ENCODE data around the gene SIGLEC10. TPM values are rescaled to one million over a fixed set of nuclear protein-coding genes. Genes with fewer than 3 reads are reported as not detected.

The SIGLEC10 gene
- total and polyA plus RNA-seq, 2 of the 4 experiments (the other 2 are of a cell fraction), result not detected

- no TSS peak for BruUV-seq (replicated peaks)
- Histone ChIP-seq H3K4ac (ENCODE audit: low read depth, low read length) (peak overlapping the region; percentile 93), H3K9me3 (ENCODE audit: control insufficient read depth, insufficient read depth, low read length) (no peaks in the 10 kb centered on the region), H3K27me3 (ENCODE audit: control insufficient read depth, insufficient read depth, low read length) (no peaks in the 10 kb centered on the region), H4K20me1 (ENCODE audit: insufficient read depth, low read length) (no peaks in the 10 kb centered on the region), H4K5ac (ENCODE audit: low read depth, low read length) (peak overlapping the region; percentile 97), H3K9me1 (ENCODE audit: insufficient read depth, low read length) (no peaks in the 10 kb centered on the region; the same call in 1 of the 2 replicates), H4K8ac (ENCODE audit: low read depth in 2 of 2, low read length in 2 of 2) (peak overlapping the region; percentile 91 to 99), H3K27ac (ENCODE audit: insufficient read depth, low read length) (peak overlapping the region; percentile 71), H3K4me1 (ENCODE audit: control insufficient read depth, insufficient read depth, low read length) (no peaks in the 10 kb centered on the region), H3K4me2 (ENCODE audit: low read depth, low read length) (peak overlapping the region; percentile 94), H2AK5ac (ENCODE audit: low read depth, low read length) (no peak overlapping the region), H2BK20ac (ENCODE audit: low read depth, low read length) (peak overlapping the region; percentile 74), H3K4me3 (ENCODE audit: insufficient read depth, low read depth, low read length) (peak overlapping the region; percentile 56), H3K18ac (ENCODE audit: low read depth, low read length) (peak overlapping the region; percentile 67), H3K56ac (ENCODE audit: extremely low read depth, insufficient read depth, low read length) (peak overlapping the region; percentile 82), H3K79me1 (ENCODE audit: low read depth in 1 of 2, low read length in 2 of 2) (0 out of 4 replicates have a peak, but pooled peaks cover 0 to 6% of the 10 kb centered on the region in 2 experiments), H4K91ac (ENCODE audit: insufficient read depth, low read depth, low read length) (peak overlapping the region; percentile 92), H3K23ac (ENCODE audit: low read depth, low read length) (peak overlapping the region; percentile 73), H2AFZ (replicated peaks; ENCODE audit: low read length, poor library complexity) (peak overlapping the region; percentile 92), H3K36me3 (ENCODE audit: control insufficient read depth, insufficient read depth, low read length) (no peaks in the 10 kb centered on the region), H3K9ac (ENCODE audit: low read depth, low read length) (peak overlapping the region; percentile 86), H2BK15ac (ENCODE audit: low read depth, low read length) (peak overlapping the region; percentile 90; the same call in 2 of the 3 replicates), H2BK120ac (ENCODE audit: low read depth, low read length) (peak overlapping the region; percentile 68; the same call in 1 of the 2 replicates), H2AK9ac (replicated peaks; ENCODE audit: low read depth, low read length, poor library complexity) (no peak overlapping the region), H2BK5ac (ENCODE audit: low read depth, low read length, poor library complexity, severe bottlenecking) (peak overlapping the region; percentile 83), H3K14ac (replicated peaks; ENCODE audit: low read depth, low read length) (peak overlapping the region; percentile 99)
- ChIA-PET CTCF (interaction anchor here (0.6 to 0.7 kb wide), 3 partner anchors 142 to 1779 kb away, joined by 3 read pairs; no protein-coding TSS in a partner anchor), POLR2A (ENCODE audit: unreplicated experiment) (no interaction called here)
- intact Hi-C loops (cut with micrococcal nuclease), result loop anchor here (1.0 to 2.0 kb wide), 2 partner anchors 27 to 55 kb away; no protein-coding TSS in a partner anchor
- peak; percentile 98 for ATAC-seq (ENCODE audit: low read depth)
- 4% methylated on average over 23 of the region's 45 CpGs; no CpG with 5 or more reads in 1 of the 2 experiments for WGBS, 2 experiments (ENCODE audit: extremely low coverage in 2 of 2, insufficient read length in 1 of 2)
- 0 out of 2 replicates have a peak, but pooled peaks have one; percentile 20 for TF ChIP-seq MAZ (IDR thresholded peaks at IDR 0.05; ENCODE audit: borderline replicate concordance, low read depth, low read length)
- peak; percentile 4; the same call in 1 of the 2 replicates for TF ChIP-seq BHLHE40 (IDR thresholded peaks at IDR 0.05; ENCODE audit: low read depth, low read length)
- no peak for TF ChIP-seq RFX5 (IDR thresholded peaks at IDR 0.05; ENCODE audit: low read depth, low read length)
- TF ChIP-seq POLR2A (IDR thresholded peaks at IDR 0.05; ENCODE audit: low read depth, low read length), result 0 out of 2 replicates have a peak, but pooled peaks have one; percentile 46
- TF ChIP-seq FOS (IDR thresholded peaks at IDR 0.05; ENCODE audit: low read depth, low read length), result 0 out of 2 replicates have a peak, but pooled peaks have one; percentile 4
- peak; percentile 30 for TF ChIP-seq USF2 (IDR thresholded peaks at IDR 0.05; ENCODE audit: low read depth, low read length)
- TF ChIP-seq CHD1 (IDR thresholded peaks at IDR 0.05; ENCODE audit: low read depth, low read length), result no peak
- peak; percentile 99 for DNase-seq
- dilution Hi-C loops (cut with HindIII; ENCODE audit: low sequenced_read_pairs, unreplicated experiment), result no loop called here
- in situ Hi-C loops (cut with MboI; ENCODE audit: low sequenced_read_pairs), result no loop called here
These were observed 23.2 kb downstream of the SIGLEC10 start for GRCh38 chr19:51394050-51394836.

All from IMR-90 (cell line).